Stimulated activated naive CD8-positive, alpha-beta T cell treated with anti-CD3 and anti-CD28 coated beads, Interleukin-15, Interleukin-2, amounts not matched to agents 100 ng/mL and 50 ng/mL, for 24 hours (primary cell): Measurements from ENCODE around the gene ARHGEF25.
"Not testable (repeated sequence)": the region's sequence is repeated elsewhere in the genome, so short reads cannot be mapped to it uniquely, and the experiment has no call there.

Source experiments
- H3K27ac Mint-ChIP-seq: one replicate; pipeline ENCODE4 v1.8.0; 2021; ENCODE audit warnings: mild to moderate bottlenecking, mixed read lengths
- H3K27me3 Mint-ChIP-seq: one replicate; pipeline ENCODE4 v1.8.0; 2021; ENCODE audit warnings: mixed read lengths
- H3K36me3 Mint-ChIP-seq: one replicate; pipeline ENCODE4 v1.8.0; 2021; ENCODE audit warnings: low read depth, mixed read lengths
- H3K4me1 Mint-ChIP-seq: one replicate; pipeline ENCODE4 v1.8.0; 2021; ENCODE audit warnings: low read depth, mixed read lengths
- H3K4me3 Mint-ChIP-seq: one replicate; pipeline ENCODE4 v1.8.0; 2021; ENCODE audit warnings: mild to moderate bottlenecking, mixed read lengths
- H3K9me3 Mint-ChIP-seq: one replicate; pipeline ENCODE4 v1.8.0; 2021; ENCODE audit warnings: mixed read lengths

ARHGEF25 gene

DNA sequence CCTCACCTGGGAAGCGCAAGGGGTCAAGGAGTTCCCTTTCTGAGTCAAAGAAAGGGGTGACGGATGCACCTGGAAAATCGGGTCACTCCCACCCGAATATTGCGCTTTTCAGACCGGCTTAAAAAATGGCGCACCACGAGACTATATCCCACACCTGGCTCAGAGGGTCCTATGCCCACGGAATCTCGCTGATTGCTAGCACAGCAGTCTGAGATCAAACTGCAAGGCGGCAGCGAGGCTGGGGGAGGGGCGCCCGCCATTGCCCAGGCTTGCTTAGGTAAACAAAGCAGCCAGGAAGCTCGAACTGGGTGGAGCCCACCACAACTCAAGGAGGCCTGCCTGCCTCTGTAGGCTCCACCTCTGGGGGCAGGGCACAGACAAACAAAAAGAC is 35.4 kb downstream of the ARHGEF25 start:
- not testable (repeated sequence) for H3K36me3 Mint-ChIP-seq, H3K4me3 Mint-ChIP-seq, H3K27me3 Mint-ChIP-seq, H3K4me1 Mint-ChIP-seq, H3K27ac Mint-ChIP-seq, H3K9me3 Mint-ChIP-seq

DNA sequence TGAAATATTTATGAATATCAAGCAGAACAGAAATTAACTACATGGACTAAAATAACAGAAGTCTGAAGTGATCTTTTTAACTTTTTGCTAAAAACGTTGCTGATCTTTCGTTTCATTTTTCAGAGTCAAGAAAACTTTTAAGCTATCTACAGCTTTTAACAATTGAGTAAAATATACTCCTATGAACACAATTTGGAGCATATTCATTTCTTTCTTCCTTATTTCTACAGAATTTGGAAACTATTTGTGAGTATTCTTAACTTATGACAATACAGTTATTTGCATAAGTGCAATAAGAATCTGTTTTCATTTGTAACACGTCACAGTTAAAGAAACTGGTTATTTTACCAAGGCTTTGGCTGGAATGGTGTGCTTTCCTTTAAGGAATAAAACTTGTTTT is 42.8 kb downstream of the ARHGEF25 start:
- Mint-ChIP-seq H3K4me3 (no peak overlapping the region), H3K4me1 (no peaks in the 10 kb centered on the region), H3K36me3 (peaks cover 4% of the 10 kb centered on the region), H3K27ac (no peak overlapping the region), H3K9me3 (peaks cover 8% of the 10 kb centered on the region), H3K27me3 (peaks cover 16% of the 10 kb centered on the region)

GRCh38 chr12:57655541-57656240 is 44.5 kb downstream of the ARHGEF25 start:
- Mint-ChIP-seq H3K27ac (no peak overlapping the region), H3K9me3 (peaks cover 8% of the 10 kb centered on the region), H3K4me1 (no peaks in the 10 kb centered on the region), H3K36me3 (peaks cover 4% of the 10 kb centered on the region), H3K4me3 (no peak overlapping the region), H3K27me3 (peaks cover 21% of the 10 kb centered on the region)

DNA sequence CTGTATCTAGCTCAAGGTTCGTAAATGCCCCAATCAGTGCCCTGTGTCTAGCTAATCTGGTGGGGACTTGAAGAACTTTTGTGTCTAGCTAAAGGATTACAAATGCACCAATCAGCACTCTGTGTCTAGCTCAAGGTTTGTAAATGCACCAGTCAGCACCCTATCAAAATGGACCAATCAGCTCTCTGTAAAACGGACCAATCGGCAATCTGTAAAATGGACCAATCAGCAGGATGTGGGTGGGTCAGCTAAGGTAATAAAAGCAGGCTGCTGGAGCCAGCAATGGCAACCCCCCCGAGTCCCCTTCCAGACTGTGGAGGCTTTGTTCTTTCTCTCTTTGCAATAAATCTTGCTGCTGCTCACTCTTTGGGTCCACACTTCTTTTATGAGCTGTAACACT is 45.2 kb downstream of the ARHGEF25 start:
- Mint-ChIP-seq H3K9me3 (peaks cover 11% of the 10 kb centered on the region), H3K27me3 (peaks cover 21% of the 10 kb centered on the region)
- not testable (repeated sequence) for H3K27ac Mint-ChIP-seq

GRCh38 chr12:57657744-57658143 is 46.5 kb downstream of the ARHGEF25 start:
- Mint-ChIP-seq H3K36me3 (peaks cover 4% of the 10 kb centered on the region), H3K27ac (no peak overlapping the region), H3K4me3 (no peak overlapping the region), H3K4me1 (no peaks in the 10 kb centered on the region), H3K27me3 (peaks cover 21% of the 10 kb centered on the region), H3K9me3 (peaks cover 11% of the 10 kb centered on the region)

More for the DNA sequence above, 45.2 kb downstream of the ARHGEF25 start:
- not testable (repeated sequence) for H3K4me1 Mint-ChIP-seq, H3K36me3 Mint-ChIP-seq, H3K4me3 Mint-ChIP-seq

- Mint-ChIP-seq H3K27ac (no peak overlapping the region), H3K9me3 (peaks cover 8% of the 10 kb centered on the region), H3K4me1 (no peaks in the 10 kb centered on the region), H3K27me3 (peaks cover 18% of the 10 kb centered on the region), H3K36me3 (peaks cover 3% of the 10 kb centered on the region), H3K4me3 (no peak overlapping the region)
Observed at GRCh38 chr12:57658890-57659289, 47.7 kb downstream of the ARHGEF25 start.

DNA sequence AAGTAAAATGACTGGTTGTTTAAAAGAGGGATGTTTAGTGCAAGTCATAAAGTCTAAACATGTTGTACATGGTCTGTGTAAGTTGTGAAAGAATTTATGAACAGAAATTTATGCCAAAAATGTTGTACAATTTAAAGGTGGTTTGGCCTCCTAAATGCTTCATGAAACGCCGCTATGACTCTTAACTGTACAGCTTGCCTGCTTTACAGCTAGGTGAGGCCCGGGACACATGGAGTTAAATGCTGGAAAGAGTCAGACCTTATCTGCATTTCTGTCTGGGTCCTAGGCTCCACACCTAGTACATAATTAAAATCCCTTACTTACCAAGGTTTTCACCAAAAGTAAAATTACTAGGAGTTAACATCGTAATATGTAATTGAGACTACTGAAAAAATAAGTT is 50.1 kb downstream of the ARHGEF25 start:
- Mint-ChIP-seq H3K27me3 (peaks cover 12% of the 10 kb centered on the region), H3K4me3 (no peak overlapping the region), H3K9me3 (peaks cover 3% of the 10 kb centered on the region), H3K36me3 (no peaks in the 10 kb centered on the region), H3K4me1 (no peaks in the 10 kb centered on the region), H3K27ac (no peak overlapping the region)

DNA sequence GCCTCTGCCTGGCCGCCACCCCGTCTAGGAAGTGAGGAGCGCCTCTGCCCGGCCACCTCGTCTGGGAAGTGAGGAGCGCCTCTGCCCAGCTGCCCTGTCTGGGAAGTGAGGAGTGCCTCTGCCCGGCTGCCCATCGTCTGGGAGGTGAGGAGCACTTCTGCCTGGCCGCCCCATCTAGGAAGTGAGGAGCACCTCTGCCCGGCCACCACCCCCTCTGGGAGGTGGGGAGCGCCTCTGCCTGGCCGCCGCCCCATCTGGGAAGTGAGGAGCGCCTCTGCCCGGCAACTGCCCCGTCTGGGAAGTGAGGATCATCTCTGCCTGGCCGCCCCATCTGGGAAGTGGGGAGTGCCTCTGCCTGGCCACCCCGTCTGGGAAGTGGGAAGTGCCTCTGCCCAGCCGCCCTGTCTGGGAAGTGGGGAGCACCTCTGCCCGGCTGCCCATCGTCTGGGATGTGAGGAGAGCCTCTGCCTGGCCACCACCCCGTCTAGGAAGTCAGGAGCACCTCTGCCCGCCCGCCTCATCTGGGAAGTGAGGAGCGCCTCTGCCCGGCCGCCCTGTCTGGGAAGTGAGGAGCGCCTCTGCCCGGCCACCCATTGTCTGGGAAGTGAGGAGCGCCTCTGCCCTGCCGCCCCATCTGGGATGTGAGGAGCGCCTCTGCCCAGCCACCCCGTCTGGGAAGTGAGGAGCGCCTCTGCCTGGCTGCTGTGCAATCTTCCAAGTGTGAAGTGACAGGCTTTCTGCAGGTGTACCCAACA is 54.0 kb downstream of the ARHGEF25 start:
- H3K4me1 Mint-ChIP-seq, H3K4me3 Mint-ChIP-seq, H3K27ac Mint-ChIP-seq, H3K27me3 Mint-ChIP-seq, H3K36me3 Mint-ChIP-seq, H3K9me3 Mint-ChIP-seq: not testable (repeated sequence)
